ENCODE data around the gene TRMT10B.

- TF ChIP-seq GATA2 (IDR thresholded peaks at IDR 0.05; ENCODE audit: low read depth, low read length): no peak
- no peak for TF ChIP-seq GATA3 (IDR thresholded peaks at IDR 0.05; ENCODE audit: low read depth, low read length)
These were observed at the start of gene TRMT10B for GRCh38 chr9:37753489-37754190.
